Breast epithelium (tissue), 4 donors: Measurements from ENCODE around the gene ELF5. TPM values are rescaled to one million over a fixed set of nuclear protein-coding genes. Genes with fewer than 3 reads are reported as not detected.

Source experiments
- DNase-seq, 2 donors: peaks; one replicate each; pipeline ENCODE4 v3.0.0-alpha.2; 2019; ENCODE audit warnings: low spot score in 2 of 2
- H3K27ac ChIP-seq, 2 donors: fragments of 200-600 bp; sonication (generic) in 1 of 2; one replicate each; pipeline ENCODE4 v1.5.1; 2016 to 2019; ENCODE audit warnings: mild to moderate bottlenecking in 1 of 2
- H3K27me3 ChIP-seq, 2 donors: fragments of 200-600 bp; sonication (generic) in 1 of 2; one replicate each; pipeline versions ENCODE4 v1.5.1 to v1.6.0; 2017 to 2019; ENCODE audit warnings: control low read depth in 1 of 2, mild to moderate bottlenecking in 1 of 2
- H3K36me3 ChIP-seq: fragments of 200-600 bp; one replicate; pipeline ENCODE4 v1.5.1; 2019
- H3K4me1 ChIP-seq, 2 donors: fragments of 200-600 bp; sonication (generic); one replicate each; pipeline ENCODE4 v1.5.1; 2016 to 2019; ENCODE audit warnings: control low read depth in 1 of 2
- H3K4me3 ChIP-seq, 3 donors: fragments of 200-600 bp; sonication (generic); 1 replicate in 2 of 3; 2 replicates in 1 of 3; pipeline ENCODE4 v1.5.1; 2016 to 2019; ENCODE audit warnings: mild to moderate bottlenecking in 3 of 3, moderate library complexity in 2 of 3
- H3K9me3 ChIP-seq, 2 donors: fragments of 200-600 bp; sonication (generic) in 1 of 2; one replicate each; pipeline ENCODE4 v1.5.1; 2016 to 2019; ENCODE audit warnings: control low read depth in 1 of 2
- POLR2A ChIP-seq: fragments of 450-650 bp; IDR thresholded peaks from one replicate; pipeline ENCODE4 v1.6.1; 2016; ENCODE audit warnings: antibody characterized with exemption, mild to moderate bottlenecking, moderate library complexity
- POLR2AphosphoS5 ChIP-seq, 3 donors: sonication (generic); formaldehyde crosslinking; IDR thresholded peaks; one replicate each; pipeline ENCODE4 v1.6.1; 2017; ENCODE audit warnings: antibody characterized with exemption in 3 of 3
- intact Hi-C: fragments of 100-400 bp; cut with DNase I; formaldehyde crosslinking; loops from one replicate; pipeline ENCODE4 v1.15.1; 2023; ENCODE audit warnings: low total_unique reads
- total RNA-seq, 3 donors: library from RNA; depleted of rRNA; stranded (reverse); fragments of >200 nt; gene quantifications; one replicate each; pipeline ENCODE4 v1.1.0, GENCODE V29; 2016
- TF ChIP-seq, protein P1 (sequence below), 3 donors: fragments of 450-650 bp; IDR thresholded peaks; one replicate each; pipeline ENCODE4 v1.5.1; 2016 to 2017; ENCODE audit warnings: antibody characterized with exemption in 3 of 3, mild to moderate bottlenecking in 3 of 3, moderate library complexity in 3 of 3

Gene ELF5
- total RNA-seq, 3 donors from 2014 or later: 18.7 to 32.5 TPM; not detected in 1

DNA sequence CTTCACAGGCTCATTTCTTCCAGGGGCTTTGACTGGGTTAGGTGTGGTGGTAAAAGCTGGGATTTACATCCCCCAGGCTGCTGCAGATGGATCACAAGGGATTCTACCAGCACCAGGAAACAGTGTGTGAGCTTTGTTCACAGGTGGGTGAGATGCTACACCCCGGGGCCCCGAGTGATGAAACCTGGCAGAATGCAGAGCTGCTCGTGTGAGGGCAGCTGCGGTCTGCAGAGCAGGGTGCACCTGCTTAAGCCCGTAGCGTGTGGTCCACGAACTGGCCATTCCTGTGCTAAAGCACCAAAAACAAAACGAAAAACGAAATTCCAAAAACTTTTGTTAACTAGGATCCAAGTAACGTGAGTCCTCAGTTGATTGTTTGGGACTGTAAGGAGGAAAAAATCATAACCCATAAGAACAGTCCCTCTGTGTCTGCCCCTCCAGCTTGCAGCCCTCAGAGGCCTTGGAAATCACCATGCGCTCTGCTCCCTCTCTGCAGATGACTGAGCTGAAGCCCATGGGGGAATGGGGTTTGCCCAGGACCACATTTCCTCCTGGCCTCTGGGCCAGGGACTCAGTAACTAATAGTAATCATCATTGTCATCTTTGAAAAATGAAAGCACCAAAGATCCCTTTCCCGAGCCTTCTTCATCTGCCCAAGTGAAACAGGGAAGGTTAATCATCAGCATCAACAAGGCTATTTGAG, 24.6 kb downstream of the ELF5 start:
- H3K36me3 ChIP-seq: no peaks in the 10 kb centered on the region
- TF ChIP-seq POLR2AphosphoS5 (IDR thresholded peaks at IDR 0.05): no peak
- no peak for TF ChIP-seq POLR2A
- TF ChIP-seq, protein P1, sequence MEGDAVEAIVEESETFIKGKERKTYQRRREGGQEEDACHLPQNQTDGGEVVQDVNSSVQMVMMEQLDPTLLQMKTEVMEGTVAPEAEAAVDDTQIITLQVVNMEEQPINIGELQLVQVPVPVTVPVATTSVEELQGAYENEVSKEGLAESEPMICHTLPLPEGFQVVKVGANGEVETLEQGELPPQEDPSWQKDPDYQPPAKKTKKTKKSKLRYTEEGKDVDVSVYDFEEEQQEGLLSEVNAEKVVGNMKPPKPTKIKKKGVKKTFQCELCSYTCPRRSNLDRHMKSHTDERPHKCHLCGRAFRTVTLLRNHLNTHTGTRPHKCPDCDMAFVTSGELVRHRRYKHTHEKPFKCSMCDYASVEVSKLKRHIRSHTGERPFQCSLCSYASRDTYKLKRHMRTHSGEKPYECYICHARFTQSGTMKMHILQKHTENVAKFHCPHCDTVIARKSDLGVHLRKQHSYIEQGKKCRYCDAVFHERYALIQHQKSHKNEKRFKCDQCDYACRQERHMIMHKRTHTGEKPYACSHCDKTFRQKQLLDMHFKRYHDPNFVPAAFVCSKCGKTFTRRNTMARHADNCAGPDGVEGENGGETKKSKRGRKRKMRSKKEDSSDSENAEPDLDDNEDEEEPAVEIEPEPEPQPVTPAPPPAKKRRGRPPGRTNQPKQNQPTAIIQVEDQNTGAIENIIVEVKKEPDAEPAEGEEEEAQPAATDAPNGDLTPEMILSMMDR (IDR thresholded peaks at IDR 0.05): no peak
- no peak overlapping the region for H3K27ac ChIP-seq
- intact Hi-C loops: loop anchor here (10.0 kb wide), 1 partner anchor 324 kb away; no protein-coding TSS in a partner anchor
- H3K27me3 ChIP-seq: no peaks in the 10 kb centered on the region
- no peak overlapping the region for H3K4me3 ChIP-seq
- DNase-seq: no peak
- H3K9me3 ChIP-seq: no peaks in the 10 kb centered on the region
- H3K4me1 ChIP-seq: no peaks in the 10 kb centered on the region

DNA sequence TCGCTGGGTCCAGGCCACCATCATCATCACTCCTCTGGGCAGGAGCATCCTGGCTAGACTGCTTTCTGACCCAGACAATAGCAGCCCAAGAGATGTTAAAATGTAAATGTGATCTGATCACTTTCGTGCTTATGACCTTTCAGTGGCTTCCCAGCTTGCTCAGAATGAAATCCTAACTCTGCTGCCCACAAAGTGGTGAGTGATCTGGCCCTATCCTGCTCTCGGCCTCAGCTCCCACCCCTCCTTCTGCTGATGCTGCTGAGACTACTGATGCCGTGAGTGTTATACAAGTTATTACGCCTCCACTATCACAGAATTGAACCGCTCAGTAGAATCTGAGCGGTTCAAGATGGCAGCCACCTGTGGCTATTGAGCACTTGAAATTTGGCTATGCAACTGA, 26.2 kb downstream of the ELF5 start:
- intact Hi-C loops: loop anchor here (10.0 kb wide), 1 partner anchor 323 kb away; no protein-coding TSS in a partner anchor
- no peaks in the 10 kb centered on the region for H3K36me3 ChIP-seq
- DNase-seq: no peak
- no peak overlapping the region for H3K27ac ChIP-seq
- TF ChIP-seq, protein P1 (IDR thresholded peaks at IDR 0.05): no peak
- TF ChIP-seq POLR2A (no peak), POLR2AphosphoS5 (IDR thresholded peaks at IDR 0.05) (no peak)
- no peaks in the 10 kb centered on the region for H3K27me3 ChIP-seq
- H3K9me3 ChIP-seq: no peaks in the 10 kb centered on the region
- no peak overlapping the region for H3K4me3 ChIP-seq
- H3K4me1 ChIP-seq: no peaks in the 10 kb centered on the region

DNA sequence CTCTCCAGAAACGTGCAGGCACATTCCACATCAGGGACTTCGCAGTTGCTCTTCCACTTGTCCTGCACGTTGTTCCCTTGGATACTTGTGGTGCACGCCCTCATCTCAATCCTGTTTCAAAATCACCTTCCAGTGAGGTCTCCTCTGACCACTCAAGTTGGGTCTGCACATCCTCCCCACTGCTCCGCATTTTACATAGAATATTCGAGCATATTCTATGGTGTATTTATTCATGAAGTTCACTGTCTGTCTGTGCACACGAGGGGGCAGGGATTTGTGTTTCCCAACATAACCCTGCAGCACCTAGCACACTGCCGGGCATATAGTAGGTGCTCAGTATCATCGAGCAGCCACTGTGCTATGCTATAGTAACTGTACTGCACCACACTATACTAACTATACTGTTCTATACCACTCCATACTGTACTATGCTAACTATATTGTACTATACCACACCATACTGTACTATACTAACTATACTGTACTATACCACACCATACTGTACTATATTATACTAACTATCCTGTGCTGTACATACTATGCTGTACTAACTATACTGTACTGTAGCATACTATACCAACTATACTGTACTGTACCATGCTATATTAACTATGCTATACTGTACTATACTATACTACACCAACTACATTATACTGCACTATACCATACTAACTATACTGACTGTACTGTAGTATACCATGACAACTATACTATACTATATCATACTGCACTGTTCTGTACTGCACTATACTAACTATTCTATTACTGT, 30.3 kb downstream of the ELF5 start:
- no peak overlapping the region for H3K4me3 ChIP-seq
- H3K27ac ChIP-seq: no peak overlapping the region
- intact Hi-C loops: loop anchor here (10.0 kb wide), 1 partner anchor 318 kb away; no protein-coding TSS in a partner anchor
- no peaks in the 10 kb centered on the region for H3K36me3 ChIP-seq
- H3K27me3 ChIP-seq: no peaks in the 10 kb centered on the region
- H3K4me1 ChIP-seq: no peaks in the 10 kb centered on the region
- TF ChIP-seq POLR2AphosphoS5 (IDR thresholded peaks at IDR 0.05) (no peak), POLR2A (no peak)
- TF ChIP-seq, protein P1 (IDR thresholded peaks at IDR 0.05): no peak
- no peak for DNase-seq
- no peaks in the 10 kb centered on the region for H3K9me3 ChIP-seq

DNA sequence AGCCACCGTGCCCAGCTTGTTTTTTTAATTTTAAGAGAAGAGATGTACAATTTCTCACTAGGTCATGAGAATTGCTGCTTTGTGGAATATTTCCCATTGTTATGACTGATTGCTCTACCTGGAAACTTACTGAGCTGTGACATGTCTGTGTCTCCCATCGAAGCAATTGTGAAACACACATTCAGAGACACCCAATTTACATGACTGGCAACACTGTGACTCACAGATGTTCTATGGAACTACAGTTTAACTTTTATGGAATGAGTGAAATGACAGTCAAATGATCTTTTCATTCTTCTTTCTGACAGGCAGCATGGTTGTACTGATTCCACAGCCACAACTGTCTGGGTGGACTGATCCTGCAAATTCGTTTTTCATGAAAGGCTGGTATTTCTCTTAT, 32.3 kb downstream of the ELF5 start:
- no peaks in the 10 kb centered on the region for H3K36me3 ChIP-seq
- intact Hi-C loops: loop anchor here (10.0 kb wide), 1 partner anchor 317 kb away; no protein-coding TSS in a partner anchor
- no peak for DNase-seq

More for the DNA sequence above, 32.3 kb downstream of the ELF5 start:
- H3K27ac ChIP-seq: no peak overlapping the region
- no peaks in the 10 kb centered on the region for H3K9me3 ChIP-seq
- no peak overlapping the region for H3K4me3 ChIP-seq
- TF ChIP-seq, protein P1 (IDR thresholded peaks at IDR 0.05): no peak
- TF ChIP-seq POLR2A: no peak
- TF ChIP-seq POLR2AphosphoS5 (IDR thresholded peaks at IDR 0.05): no peak
- no peaks in the 10 kb centered on the region for H3K4me1 ChIP-seq
- H3K27me3 ChIP-seq: no peaks in the 10 kb centered on the region
